GM21576 (cell line): ENCODE data around the gene SATB2.

ENCODE experiments used
- ATAC-seq: cut with Tn5 transposase; IDR thresholded peaks from one replicate; pipeline ENCODE4 v1.9.1; 2021; ENCODE audit warnings: mild to moderate bottlenecking, moderate library complexity; ENCODE audit not compliant: unreplicated experiment

The SATB2 gene

GRCh38 chr2:199455210-199455544 lies 2.6 kb downstream of the SATB2 start:
- ATAC-seq = no peak

DNA sequence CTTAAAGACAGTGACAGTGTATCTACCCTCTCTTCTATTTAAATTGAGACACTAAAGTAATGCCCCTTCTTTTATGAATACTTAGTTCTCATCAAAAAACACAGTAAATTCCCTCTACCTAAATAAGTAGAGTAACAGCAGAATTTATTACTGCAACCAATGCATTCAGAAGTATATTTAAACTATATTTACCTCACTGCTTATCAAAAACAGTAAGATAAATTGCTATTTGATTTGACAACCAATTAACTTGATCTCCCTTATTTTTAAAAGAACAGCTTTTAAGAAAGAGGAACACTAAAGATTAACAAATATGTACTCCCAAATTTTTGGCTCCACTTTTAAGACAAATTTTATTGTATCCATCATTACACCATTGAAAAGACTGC lies 4.8 kb downstream of the SATB2 start:
- ATAC-seq = no peak

DNA sequence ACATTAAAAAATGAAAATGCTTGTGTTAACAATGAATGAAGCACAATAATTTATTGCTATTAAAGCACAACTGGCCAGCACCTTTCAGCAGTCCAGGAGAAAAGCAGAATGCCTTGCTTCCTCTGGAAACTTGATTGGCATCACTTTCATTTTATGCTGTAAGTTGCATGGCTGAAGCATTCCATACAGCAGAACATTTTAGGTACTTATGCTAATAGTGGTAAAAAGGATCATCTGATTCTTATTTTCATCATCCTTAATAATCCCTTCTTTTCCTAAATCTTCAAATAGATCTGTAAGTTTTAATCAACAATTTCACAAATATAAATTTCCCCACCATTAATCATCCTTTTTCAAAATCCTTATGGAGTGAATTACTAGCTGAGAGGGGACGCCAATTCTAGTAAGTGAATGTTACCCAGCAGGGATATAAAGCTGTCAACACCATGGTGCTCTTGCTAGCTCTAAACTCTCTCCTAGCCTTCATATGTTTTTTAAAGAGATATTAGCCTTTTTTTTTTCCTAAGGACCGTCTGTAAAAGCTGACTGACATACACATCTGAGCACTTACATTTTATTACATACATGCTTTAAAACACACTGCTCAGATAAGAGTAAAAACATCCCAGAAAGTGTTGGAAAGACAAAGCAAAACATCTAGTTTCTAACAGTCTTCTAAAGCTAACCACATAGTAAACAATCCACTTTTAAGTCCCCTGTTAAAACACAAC lies 5.3 kb downstream of the SATB2 start:
- no peak for ATAC-seq

GRCh38 chr2:199449956-199450355 lies 7.8 kb downstream of the SATB2 start:
- no peak for ATAC-seq

GRCh38 chr2:199449455-199449854 lies 8.3 kb downstream of the SATB2 start:
- no peak for ATAC-seq

GRCh38 chr2:199446996-199447576 lies 10.7 kb downstream of the SATB2 start:
- ATAC-seq = no peak

DNA sequence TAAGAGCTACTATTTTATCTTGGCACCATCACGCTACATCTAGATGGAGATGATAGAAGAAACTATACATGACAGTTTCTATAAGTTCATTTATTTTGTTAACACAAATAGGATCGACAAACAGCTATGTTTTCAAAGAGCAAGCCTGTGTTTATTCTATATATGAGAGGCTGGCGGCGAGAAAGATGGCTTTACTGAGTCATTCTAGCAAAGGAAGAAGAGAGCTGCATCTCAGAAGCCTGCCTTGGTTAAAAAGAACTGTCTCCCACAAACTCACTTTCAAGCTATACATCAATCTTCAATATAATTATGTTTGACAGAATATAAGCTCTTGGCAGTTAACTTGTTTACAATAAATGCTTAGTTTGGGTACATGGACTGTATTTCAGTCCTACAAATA lies 13.0 kb downstream of the SATB2 start:
- no peak for ATAC-seq

DNA sequence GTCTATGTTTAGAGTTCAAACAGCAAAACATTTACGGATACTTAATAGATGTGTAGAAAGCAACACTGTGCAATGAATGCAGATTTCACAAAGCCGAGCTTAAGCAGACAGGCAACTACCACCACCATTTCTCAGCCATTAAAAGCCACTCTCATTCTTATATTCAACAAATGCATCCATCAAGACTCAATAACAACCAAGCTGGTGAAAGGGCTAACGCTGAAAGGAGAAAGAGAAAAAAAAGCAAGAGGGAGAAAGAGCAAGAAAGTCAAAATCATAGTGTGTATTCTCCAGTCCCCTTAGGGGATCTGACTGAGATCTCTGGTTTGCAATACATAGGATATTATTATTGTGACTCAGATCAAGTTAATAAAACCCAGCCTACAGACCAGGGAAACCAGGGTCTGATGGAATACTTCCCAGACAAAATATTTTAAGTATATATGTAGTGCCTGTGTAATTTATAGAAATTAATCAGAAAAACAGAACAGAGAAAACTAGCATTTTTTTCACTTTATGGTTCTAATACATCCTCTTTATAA lies 14.1 kb downstream of the SATB2 start:
- ATAC-seq = no peak

GRCh38 chr2:199442173-199442572 lies 15.6 kb downstream of the SATB2 start:
- no peak for ATAC-seq

- ATAC-seq = no peak
Observed at GRCh38 chr2:199441759-199442158, 16.0 kb downstream of the SATB2 start.

- no peak for ATAC-seq
Observed at GRCh38 chr2:199440118-199440517, 17.6 kb downstream of the SATB2 start.

DNA sequence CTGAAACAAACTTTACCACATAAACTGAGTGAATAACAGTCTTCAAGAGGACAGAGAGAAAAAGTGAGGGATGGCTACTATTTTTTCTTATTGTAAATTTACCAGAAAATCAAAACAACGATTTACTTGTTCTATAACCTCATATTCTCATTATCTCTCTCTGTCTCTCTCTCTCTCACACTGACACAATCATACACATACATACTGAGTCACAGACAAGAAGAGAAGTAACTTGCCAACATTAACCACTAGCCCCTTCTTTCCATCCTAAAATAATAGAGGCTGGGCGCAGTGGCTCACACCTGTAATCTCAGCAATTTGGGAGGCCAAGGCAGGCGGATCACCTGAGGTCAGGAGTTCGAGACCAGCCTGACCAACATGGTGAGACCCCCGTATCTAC lies 18.2 kb downstream of the SATB2 start:
- ATAC-seq = no peak

DNA sequence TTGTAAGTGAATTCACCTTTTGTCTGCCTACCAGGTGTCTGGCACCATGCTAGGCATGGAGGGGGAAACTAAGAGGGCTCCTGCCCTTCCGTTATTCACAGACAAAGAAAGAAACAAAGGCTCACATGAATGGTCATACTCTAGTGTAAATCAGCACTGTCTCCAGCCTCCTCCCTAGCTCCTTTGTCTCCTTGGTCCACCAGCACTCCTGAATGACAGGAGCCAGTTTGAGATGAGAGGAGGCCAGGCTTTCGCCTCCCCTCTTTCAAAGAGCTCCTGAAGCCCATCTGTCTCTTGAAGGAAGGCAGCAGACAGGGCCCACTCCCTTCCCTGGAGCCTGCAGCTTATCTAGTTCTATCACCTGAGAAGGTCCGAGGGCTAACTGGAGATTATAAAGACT lies 18.7 kb downstream of the SATB2 start:
- no peak for ATAC-seq

DNA sequence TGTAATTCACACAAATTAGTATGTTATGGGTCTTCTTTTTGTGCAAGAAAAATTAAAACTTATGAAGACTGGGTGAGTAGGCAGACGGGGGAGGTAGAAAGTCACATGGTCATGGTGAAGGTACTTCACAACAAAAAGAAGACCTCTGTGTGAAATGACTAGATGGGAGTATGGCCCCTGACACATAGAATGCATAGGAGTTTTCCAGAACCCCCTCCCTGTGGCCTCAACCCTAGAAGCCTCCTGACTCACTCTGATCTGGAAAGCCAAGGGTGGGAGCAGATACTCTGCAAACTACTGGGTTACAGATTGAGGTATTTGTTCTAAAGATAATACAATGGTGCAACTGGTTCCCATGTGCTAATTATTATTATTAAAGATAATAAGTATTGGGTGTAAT lies 23.2 kb downstream of the SATB2 start:
- ATAC-seq = no peak

- no peak for ATAC-seq
Observed at GRCh38 chr2:199433204-199433832, 24.4 kb downstream of the SATB2 start.

- no peak for ATAC-seq
Observed at GRCh38 chr2:199431746-199432213, 26.0 kb downstream of the SATB2 start.

DNA sequence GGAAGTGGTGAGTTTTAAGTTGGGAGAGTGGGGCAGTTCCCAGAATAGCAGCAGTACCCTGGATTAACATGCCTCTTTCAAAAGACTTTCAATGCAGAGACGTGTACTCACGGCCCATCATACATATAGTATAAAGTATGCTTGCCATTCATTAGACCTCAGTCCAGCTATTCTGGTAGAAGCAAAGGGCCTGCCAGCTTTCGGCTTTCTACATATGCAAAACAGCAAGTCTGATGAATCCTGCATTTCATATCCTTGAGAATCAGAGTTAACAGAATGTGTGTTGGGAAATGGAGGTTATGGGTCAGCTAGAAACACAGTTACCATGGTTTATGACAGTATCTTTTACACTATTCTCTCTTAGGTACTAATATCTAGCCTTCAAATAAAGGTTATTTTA lies 27.5 kb downstream of the SATB2 start:
- no peak for ATAC-seq

- no peak for ATAC-seq
Observed at GRCh38 chr2:199428291-199428690, 29.4 kb downstream of the SATB2 start.

- ATAC-seq = no peak
Observed at GRCh38 chr2:199424160-199424559, 33.6 kb downstream of the SATB2 start.

DNA sequence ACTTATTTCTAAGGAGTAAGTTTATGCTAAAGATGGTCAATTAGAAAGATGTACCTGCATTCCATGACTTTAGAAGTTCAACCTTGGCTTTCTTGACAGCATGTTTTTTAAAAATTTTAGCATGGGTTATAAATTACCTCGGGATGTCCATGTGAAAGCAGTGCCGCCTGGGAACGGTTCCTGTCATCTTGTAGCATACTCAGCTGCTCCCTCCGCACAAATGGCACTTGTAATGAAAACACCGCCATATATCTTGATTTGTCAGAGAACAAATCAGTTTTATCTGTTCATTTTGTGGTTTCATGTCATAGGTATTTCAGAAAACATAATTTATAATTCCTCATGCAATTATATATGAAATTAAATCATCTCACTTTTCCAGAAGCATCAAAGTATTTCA lies 38.3 kb downstream of the SATB2 start:
- ATAC-seq = no peak

- no peak for ATAC-seq
Observed at GRCh38 chr2:199414465-199414864, 43.3 kb downstream of the SATB2 start.

- no peak for ATAC-seq
Observed at GRCh38 chr2:199414001-199414400, 43.7 kb downstream of the SATB2 start.
